Right ventricle myocardium inferior (tissue), 1 donor: ENCODE results near the gene SNX19. TPM values are rescaled to one million over a fixed set of nuclear protein-coding genes. Genes with fewer than 3 reads are reported as not detected.
A peak's percentile ranks its signal among the peaks of the same experiment; 100 is the strongest.

Source experiments
- ATAC-seq: fragments of 200-7000 bp; cut with Tn5 transposase; one replicate; pipeline ENCODE4 v1.9.1; 2020; ENCODE audit warnings: mild to moderate bottlenecking, moderate library complexity
- DNase-seq: peaks from one replicate; pipeline ENCODE4 v3.0.0; 2021; ENCODE audit errors: missing footprints
- intact Hi-C: fragments of 100-400 bp; cut with DNase I; formaldehyde crosslinking; loops from one replicate; pipeline ENCODE4 v1.11.0; 2022
- total RNA-seq: library from RNA; stranded (reverse); fragmentation: NEBNext Ultra II Directional; extraction: Animal tissue kit (Norgen Biotek cat#: 25700); gene quantifications from one replicate; pipeline ENCODE4 v1.2.1, GENCODE V29; 2021
- donor health status: DM: no; HTN: yes; CAD: no; lungs with severe emphysema.

Gene SNX19
- total RNA-seq, 1 donor from 2014 or later, result 54.9 TPM

DNA sequence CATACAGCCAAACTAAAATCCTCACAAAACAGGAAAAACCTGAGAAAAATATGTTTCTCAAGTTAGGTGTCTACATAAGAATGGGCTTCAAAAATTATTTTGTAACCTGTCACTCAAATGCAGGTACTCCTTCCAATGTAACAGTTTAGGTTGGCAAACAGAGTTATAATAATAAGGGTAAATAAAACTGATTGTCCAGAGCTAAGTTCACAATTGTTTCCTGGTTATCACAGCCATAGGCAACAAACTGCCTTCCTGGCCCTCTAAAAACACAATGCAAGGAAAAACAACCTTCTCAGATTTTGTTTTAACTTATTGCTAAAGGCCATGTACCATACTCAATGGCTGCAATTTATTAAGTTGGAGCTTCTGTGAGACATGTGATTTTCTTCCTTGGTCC is 36.4 kb downstream of the SNX19 start:
- DNase-seq (no peak), ATAC-seq (no peak)
- intact Hi-C loops, result no loop called here

DNA sequence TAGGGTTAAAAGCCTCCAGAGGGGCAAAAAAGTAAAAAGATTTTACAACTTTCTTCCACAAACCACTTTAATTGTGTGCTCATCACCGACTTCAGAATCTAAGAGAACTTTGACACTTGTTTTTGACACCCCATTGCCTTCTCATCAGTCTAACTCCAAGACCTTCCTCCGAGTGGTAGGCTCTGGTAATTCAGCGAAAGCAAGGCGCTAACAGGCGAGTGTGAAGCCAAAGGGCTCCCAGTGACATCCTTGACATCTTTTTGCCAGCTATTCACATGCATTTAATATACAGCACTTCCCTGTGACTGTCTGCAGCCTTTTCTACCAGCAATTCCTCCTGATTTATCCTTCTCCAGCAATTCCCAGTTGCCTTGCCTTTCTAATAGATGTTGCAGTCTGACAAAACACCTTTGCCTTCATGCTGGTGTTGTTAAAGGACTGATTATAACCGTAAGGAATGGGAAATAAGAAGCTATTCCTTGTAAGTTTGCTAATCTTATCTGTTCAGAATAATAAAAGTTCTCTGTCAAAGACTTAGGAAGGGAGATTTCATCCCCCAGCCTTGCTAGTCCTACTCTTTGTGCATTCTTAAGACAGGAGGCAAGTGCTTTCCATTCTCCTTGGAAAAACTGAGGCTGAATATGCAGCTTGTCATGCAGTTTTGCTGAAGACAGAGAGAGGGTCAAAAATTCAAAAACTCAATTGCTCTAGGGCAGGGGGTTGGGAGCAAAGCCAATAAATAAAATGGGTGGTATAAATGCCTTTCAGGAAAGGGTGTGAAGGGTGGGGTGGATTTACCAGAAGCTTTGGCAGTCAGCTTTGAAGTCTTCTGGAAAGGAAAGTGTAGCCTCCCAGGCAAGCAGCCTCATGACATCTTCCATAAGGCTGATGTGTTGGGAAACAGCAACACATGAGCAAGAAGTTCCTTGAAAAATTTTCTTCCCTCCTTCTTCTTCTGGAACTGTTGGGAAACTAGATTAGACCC is 39.1 kb downstream of the SNX19 start:
- no peak for DNase-seq
- ATAC-seq, result no peak
- intact Hi-C loops, result no loop called here

DNA sequence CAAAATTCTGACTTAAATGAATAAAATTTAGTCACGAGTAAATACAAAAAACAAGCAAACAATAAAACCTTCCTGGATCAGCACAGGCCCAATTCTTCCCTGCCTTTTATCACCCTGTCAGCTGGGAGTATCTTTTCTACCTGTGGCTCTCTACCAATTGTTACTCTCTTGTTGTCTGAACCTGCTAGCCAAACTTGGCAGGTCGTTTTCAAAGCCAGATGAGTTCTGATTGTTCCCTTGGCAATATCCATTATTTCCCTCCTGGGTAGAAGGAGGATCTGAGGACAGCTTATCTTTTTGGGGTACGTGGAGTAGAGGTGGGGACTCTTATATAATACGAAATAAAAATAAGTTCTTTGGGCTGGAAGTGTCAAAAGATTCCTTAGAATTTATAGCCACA is 40.2 kb downstream of the SNX19 start:
- ATAC-seq, result peak; percentile 29
- DNase-seq, result no peak
- intact Hi-C loops, result no loop called here

DNA sequence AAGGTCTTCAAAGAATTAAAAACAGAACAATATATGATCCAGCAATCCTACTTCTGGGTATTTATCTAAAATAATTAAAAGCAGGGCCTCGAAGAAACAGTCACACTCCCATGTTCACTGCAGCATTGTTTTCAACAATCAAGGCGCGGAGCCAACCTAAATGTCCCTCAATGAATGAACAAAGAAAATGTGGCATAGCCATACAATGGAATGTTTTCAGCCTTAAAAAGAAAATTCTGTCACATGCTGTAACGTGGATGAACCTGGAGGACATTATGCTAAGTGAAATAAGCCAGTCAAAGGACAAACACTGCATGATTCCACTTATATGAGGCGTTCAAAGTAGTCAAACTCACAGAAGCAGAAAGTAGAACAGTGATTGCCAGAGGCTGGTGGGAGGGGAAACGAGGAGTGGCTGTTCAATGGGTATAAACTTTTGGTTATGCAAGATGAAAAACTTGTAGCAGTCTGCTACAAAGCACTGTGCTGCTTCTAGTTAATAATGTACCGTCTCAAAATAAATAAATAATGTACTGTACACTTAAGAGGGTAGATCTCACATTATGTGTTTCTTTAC is 41.2 kb downstream of the SNX19 start:
- no peak for ATAC-seq
- intact Hi-C loops, result no loop called here

GRCh38 chr11:130874396-130874795 is 41.9 kb downstream of the SNX19 start:
- intact Hi-C loops, result no loop called here
- ATAC-seq, result no peak
- no peak for DNase-seq

More for the DNA sequence above, 41.2 kb downstream of the SNX19 start:
- no peak for DNase-seq

GRCh38 chr11:130873761-130874160 is 42.5 kb downstream of the SNX19 start:
- ATAC-seq, result no peak
- no peak for DNase-seq
- intact Hi-C loops, result no loop called here

DNA sequence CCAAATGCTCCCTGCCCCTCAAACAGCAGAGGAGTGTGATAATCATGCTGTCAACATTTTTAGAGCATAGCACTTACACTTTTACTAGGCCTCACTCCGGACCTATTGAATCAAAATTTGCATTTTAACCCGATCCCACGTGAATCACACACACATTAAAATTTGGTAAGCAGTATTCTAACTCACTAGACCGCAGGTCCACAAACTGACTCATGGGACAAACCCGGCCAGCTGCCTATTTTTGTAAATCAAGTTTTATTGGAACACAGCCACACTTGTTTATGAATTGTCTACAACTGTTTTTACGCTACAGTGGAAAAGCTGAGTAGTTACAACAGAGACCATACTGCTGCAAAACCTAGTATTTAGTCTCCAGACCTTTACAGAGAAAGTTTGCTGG is 43.3 kb downstream of the SNX19 start:
- peak; percentile 17 for ATAC-seq
- DNase-seq, result no peak
- intact Hi-C loops, result no loop called here

GRCh38 chr11:130872513-130872912 is 43.8 kb downstream of the SNX19 start:
- intact Hi-C loops, result no loop called here
- DNase-seq (no peak), ATAC-seq (peak; percentile 38)

GRCh38 chr11:130872102-130872501 is 44.2 kb downstream of the SNX19 start:
- ATAC-seq, result peak; percentile 65
- no peak for DNase-seq
- intact Hi-C loops, result no loop called here

GRCh38 chr11:130871616-130872015 is 44.7 kb downstream of the SNX19 start:
- ATAC-seq (no peak), DNase-seq (no peak)
- intact Hi-C loops, result no loop called here

DNA sequence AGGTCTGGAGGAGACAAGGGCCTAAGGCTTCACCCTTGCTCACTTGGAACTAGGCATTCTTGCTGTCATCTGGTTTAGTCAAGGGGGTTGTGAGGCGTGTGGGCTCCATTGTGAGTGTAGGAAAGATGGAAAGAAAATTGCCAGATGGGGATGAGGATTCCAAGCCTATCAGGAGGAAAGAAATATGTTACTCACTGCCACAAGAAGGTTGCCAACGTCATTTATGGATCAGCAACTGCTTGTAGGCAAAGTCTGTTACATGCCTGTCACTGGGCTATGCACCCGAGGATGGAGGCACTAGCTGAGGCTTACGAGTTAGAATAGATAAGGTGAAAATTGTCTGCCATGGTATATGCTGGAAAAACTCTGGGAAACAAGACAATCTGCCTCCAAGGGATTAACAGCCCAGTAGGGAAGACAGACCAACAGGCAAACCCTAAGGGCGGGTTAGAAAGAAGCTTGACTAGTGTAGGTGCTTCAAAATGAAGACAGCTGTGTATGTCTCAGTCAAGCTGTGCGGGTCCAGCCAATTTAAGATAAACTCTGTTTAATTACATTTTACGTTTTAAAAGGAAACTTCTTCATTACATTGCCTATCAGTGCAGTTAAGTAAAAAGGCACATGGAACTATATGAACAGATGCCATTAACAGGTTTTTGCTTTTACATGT is 47.4 kb downstream of the SNX19 start:
- intact Hi-C loops, result no loop called here
- no peak for DNase-seq
- no peak for ATAC-seq

DNA sequence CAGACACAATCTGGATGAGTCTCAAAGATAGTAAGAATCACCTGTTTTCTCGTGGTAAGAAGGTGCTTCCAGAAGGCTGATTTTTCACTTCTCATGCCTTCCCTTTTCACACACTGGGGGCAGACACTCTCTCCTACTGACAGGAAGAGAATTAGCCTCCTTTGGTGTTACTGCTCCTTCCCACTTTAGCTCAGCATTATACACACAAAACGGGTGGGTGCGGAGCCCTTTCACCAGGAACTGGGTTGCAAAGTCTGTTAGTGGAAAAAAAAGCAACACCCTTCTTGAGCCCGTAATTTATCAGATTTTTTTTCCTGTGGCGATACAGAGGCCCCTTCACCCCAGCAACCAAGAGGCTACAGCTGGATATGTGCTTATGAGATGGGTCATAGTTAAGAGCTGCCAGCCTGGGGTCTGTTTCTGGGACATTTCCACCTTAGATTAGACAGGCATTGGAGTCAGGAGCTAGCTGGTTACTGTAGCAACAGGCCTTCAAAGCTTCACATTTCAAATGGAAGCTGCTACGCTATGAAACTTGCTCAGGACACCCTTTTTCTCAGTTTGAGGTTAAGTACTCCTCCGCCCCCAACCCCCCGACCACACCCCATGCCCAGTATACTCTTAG is 48.1 kb downstream of the SNX19 start:
- DNase-seq (no peak), ATAC-seq (no peak)
- intact Hi-C loops, result no loop called here

- intact Hi-C loops, result no loop called here
- no peak for ATAC-seq
Measured at GRCh38 chr11:130866831-130867230, 49.4 kb downstream of the SNX19 start.

DNA sequence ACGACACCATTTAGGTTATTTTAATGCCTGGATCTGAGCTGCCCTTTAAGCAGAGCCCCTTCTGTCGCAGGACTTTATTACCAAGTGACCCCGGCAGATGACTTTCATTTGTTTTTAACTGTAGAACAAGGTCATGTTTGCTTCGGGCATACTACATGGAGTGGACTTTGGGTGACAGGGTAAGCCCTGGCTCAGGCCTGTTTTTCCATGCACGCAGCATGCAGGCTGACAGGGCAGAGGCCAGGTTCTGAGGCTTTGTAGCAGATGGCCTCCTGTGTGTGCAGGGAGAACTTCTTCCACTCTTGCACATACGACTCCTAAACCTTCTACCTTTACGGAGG is 50.5 kb downstream of the SNX19 start:
- DNase-seq (no peak), ATAC-seq (peak; percentile 64)
- intact Hi-C loops, result loop anchor here (1.0 kb wide), 1 partner anchor 29 kb away; no protein-coding TSS in a partner anchor

More at GRCh38 chr11:130866831-130867230, 49.4 kb downstream of the SNX19 start:
- DNase-seq, result no peak

DNA sequence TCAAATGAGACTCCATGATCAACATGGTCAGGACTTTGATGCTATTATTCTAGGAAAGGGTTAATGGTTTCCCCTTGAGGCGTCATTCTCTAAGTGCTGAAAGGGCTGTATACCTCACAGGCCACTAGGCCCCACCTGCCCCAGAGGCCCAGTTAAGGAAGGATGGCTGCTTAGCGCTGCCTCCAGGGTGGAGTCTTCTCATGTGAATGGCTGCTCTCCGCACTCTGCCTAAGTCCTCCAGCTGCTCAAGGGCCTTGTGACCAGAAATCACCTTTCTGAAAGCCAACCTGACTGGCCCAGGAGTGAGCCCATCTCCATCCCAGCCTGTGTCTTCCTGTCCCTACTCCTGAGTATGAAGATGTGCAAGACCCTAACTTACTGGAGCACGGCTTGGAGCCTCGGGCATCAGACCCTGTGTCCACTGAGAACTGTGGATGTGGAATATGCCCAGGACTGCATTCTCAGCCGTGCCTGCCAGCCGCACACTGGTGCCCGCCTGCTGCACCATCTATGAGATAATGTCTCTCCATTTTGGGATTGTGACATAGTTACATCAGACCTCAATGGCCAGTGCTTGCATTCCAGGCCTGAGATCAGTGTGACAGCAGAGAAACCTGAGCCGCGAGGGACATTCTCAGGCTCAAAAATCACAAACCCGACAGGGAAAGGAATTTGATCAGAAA is 51.0 kb downstream of the SNX19 start:
- ATAC-seq, result peak; percentile 90
- DNase-seq, result peak; percentile 76
- intact Hi-C loops, result loop anchor here (1.0 kb wide), 1 partner anchor 29 kb away; no protein-coding TSS in a partner anchor

DNA sequence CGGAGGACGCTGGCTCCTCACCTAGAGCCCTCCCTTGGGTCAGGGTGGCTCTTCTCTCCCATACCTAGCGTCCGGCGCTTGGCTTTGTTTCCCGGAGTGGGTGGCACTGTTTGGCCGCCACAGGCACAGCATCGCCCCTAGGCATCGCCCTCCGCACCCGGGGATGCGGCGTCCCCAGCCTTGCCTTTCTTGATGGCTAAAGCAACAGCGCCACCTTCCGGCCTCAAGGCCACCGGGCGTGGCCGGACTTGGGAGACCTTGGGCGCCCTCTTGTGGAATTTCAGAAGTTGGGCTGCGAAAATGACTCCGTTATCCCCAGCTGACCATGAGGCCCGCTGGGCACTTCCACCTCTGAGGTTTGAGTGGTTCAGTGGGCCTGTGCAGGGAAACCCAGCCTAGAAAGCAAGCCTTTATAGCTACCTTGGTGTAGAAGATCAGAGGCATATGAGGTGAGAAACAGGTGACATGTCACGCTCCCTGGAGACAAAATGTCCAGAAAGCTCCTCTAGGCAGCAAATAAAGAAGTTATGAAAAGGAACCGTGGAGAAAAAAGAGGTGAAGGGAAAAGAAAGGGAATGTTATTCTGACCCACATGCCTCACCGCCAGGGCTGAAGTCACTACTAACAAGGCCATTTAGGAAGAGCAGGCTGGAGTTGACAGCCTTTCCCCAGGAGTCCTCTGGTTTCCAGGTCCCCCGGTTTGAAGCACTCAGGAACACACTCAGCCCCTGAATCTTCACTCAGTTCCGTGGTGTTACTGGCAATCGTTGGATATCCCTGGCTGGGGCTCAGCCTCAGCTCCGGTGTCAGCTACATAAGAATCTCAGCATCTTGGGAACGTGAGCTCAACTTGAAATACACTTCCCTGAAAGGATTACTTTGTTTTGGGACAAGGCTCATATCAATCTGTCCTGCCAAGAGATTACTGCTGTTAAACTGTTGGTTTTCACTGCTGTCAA is 54.1 kb downstream of the SNX19 start:
- ATAC-seq (peak; percentile 66), DNase-seq (peak; percentile 96)
- intact Hi-C loops, result loop anchor here (1.0 to 2.0 kb wide), 2 partner anchors 31 to 428 kb away; no protein-coding TSS in a partner anchor

- DNase-seq (no peak), ATAC-seq (no peak)
- intact Hi-C loops, result loop anchor here (2.0 kb wide), 1 partner anchor 30 kb away; no protein-coding TSS in a partner anchor
Measured at GRCh38 chr11:130861283-130861682, 55.0 kb downstream of the SNX19 start.
